Esophagus muscularis mucosa (tissue), 3 donors: ENCODE measurements around the gene PIGR.

Experiments
- POLR2A ChIP-seq: fragments of 450-650 bp; IDR thresholded peaks from one replicate; pipeline ENCODE4 v1.6.1; 2017; ENCODE audit warnings: antibody characterized with exemption, moderate library complexity, mild to moderate bottlenecking, low read depth
- TF ChIP-seq, protein P1 (sequence below), 3 experiments: fragments of 200-600 bp in 2 of 3; fragments of 450-650 bp in 1 of 3; sonication (generic) in 2 of 3; IDR thresholded peaks; one replicate each; pipeline ENCODE4 v1.5.1; 2017 to 2019; ENCODE audit warnings: antibody characterized with exemption in 3 of 3, mild to moderate bottlenecking in 2 of 3, moderate library complexity in 1 of 3

DNA sequence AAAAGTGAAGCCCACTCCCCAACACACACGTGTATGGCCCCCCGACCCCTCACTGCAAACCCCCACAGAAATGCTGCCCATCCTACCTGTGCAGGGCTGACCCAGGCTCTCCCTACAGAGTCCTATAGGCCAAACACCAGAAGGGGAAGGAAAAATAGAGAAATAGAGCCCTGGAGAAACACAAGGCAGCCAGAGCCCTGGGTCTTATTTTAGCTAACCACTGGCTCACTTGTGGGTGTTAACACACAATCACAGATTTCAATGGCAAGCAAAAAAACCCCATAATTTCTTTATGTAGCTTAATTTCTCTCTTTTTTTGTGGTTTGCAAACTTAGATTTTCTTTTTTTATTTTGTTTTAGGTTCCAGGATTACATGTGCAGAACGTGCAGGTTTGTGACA lies 989 bp upstream of the PIGR start:
- TF ChIP-seq, protein P1, sequence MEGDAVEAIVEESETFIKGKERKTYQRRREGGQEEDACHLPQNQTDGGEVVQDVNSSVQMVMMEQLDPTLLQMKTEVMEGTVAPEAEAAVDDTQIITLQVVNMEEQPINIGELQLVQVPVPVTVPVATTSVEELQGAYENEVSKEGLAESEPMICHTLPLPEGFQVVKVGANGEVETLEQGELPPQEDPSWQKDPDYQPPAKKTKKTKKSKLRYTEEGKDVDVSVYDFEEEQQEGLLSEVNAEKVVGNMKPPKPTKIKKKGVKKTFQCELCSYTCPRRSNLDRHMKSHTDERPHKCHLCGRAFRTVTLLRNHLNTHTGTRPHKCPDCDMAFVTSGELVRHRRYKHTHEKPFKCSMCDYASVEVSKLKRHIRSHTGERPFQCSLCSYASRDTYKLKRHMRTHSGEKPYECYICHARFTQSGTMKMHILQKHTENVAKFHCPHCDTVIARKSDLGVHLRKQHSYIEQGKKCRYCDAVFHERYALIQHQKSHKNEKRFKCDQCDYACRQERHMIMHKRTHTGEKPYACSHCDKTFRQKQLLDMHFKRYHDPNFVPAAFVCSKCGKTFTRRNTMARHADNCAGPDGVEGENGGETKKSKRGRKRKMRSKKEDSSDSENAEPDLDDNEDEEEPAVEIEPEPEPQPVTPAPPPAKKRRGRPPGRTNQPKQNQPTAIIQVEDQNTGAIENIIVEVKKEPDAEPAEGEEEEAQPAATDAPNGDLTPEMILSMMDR (IDR thresholded peaks at IDR 0.05): no peak
- TF ChIP-seq POLR2A: no peak
